K562 (cell line): ENCODE measurements around the gene ALKBH2.

Experiments used
- CTCF ChIP-seq, 3 experiments: IDR thresholded peaks in 2 of 3; conservative IDR thresholded peaks in 1 of 3; 2 replicates each; pipeline ENCODE4 v1.5.1; 2011 to 2012; ENCODE audit warnings: low read length in 3 of 3, mild to moderate bottlenecking in 3 of 3, control low read depth in 2 of 3, improper control_type of control experiment in 1 of 3, inconsistent platforms in 1 of 3, low read depth in 1 of 3, mixed read lengths in 1 of 3, moderate library complexity in 1 of 3; ENCODE audit not compliant: insufficient read depth in 2 of 3
- SAP30 ChIP-seq: fragments of 200-600 bp; sonication (generic); IDR thresholded peaks from 2 replicates; pipeline ENCODE4 v1.6.1; 2012; ENCODE audit warnings: borderline replicate concordance, low read depth, mild to moderate bottlenecking, moderate library complexity, low read length, control low read depth, inconsistent platforms; ENCODE audit not compliant: insufficient read depth, poor library complexity, severe bottlenecking

- no peak for TF ChIP-seq CTCF (IDR thresholded peaks at IDR 0.05 in 2 of 3, conservative IDR thresholded peaks at IDR 0.05 in 1 of 3; ENCODE audit: insufficient read depth in 2 of 3, low read depth in 1 of 3, low read length in 3 of 3)
- TF ChIP-seq SAP30, result no peak
These were observed 28.0 kb downstream of the ALKBH2 start for GRCh38 chr12:109065154-109065852.
